OCI-LY3 (cell line): ENCODE measurements around the gene CERS2.

Experiments
- CTCF ChIP-seq: fragments of 200-600, 300-600 bp; sonication (generic); IDR thresholded peaks from 2 replicates; pipeline ENCODE4 v1.5.1; 2014; ENCODE audit warnings: antibody characterized with exemption, low read length, low read depth
- EZH2phosphoT487 ChIP-seq: fragments of 200-600 bp; shearing (Covaris generic); IDR thresholded peaks from 2 replicates; pipeline ENCODE4 v1.6.1; 2018; ENCODE audit warnings: antibody characterized with exemption, mixed run types, low read depth

- no peak for TF ChIP-seq CTCF
- TF ChIP-seq EZH2phosphoT487 = no peak
These were observed 27.0 kb upstream of the CERS2 start for GRCh38 chr1:151001602-151002001.
